ENCODE data around the gene SEC16A. TPM values are rescaled to one million over a fixed set of nuclear protein-coding genes. Genes with fewer than 3 reads are reported as not detected.

The SEC16A gene
- total RNA-seq, 2 donors from 2014 or later: 35.3 to 75.8 TPM

GRCh38 chr9:136422876-136423275, 60.0 kb downstream of the SEC16A start:
- Histone ChIP-seq H3K9me3 (no peaks in the 10 kb centered on the region), H3K4me1 (no peaks in the 10 kb centered on the region), H3K36me3 (replicated peaks in 1 of 2; ENCODE audit: insufficient read depth in 1 of 2, low read depth in 2 of 2) (peaks cover 14 to 35% of the 10 kb centered on the region in 2 donors), H3K27ac (no peak overlapping the region), H3K27me3 (no peaks in the 10 kb centered on the region), H3K4me3 (no peak overlapping the region)
- no peak for ATAC-seq
- 94 to 96% methylated on average over 19 to 23 of the region's 26 CpGs for WGBS, 2 donors
- TF ChIP-seq POLR2A (IDR thresholded peaks at IDR 0.05) (no peak), CTCF (IDR thresholded peaks at IDR 0.05) (no peak)
- no peak for DNase-seq
- intact Hi-C loops (cut with DNase I): no loop called here

- TF ChIP-seq CTCF (IDR thresholded peaks at IDR 0.05) (no peak), POLR2A (IDR thresholded peaks at IDR 0.05) (no peak)
- no peak overlapping the region for H3K27ac ChIP-seq
- no peak for DNase-seq
- no peak for ATAC-seq
- no peak overlapping the region for H3K4me3 ChIP-seq
- intact Hi-C loops (cut with DNase I): no loop called here
- peaks cover 19 to 42% of the 10 kb centered on the region in 2 donors for H3K36me3 ChIP-seq (replicated peaks in 1 of 2; ENCODE audit: insufficient read depth in 1 of 2, low read depth in 2 of 2)
- no peaks in the 10 kb centered on the region for H3K4me1 ChIP-seq
- H3K27me3 ChIP-seq: no peaks in the 10 kb centered on the region
- 87 to 100% methylated on average over 1 to 21 of the region's 21 CpGs for WGBS, 2 donors
- H3K9me3 ChIP-seq: no peaks in the 10 kb centered on the region
Observed at GRCh38 chr9:136421791-136422190, 61.0 kb downstream of the SEC16A start.

GRCh38 chr9:136419092-136419420, 63.8 kb downstream of the SEC16A start:
- Histone ChIP-seq H3K4me1 (no peaks in the 10 kb centered on the region), H3K4me3 (no peak overlapping the region), H3K27me3 (no peaks in the 10 kb centered on the region), H3K36me3 (replicated peaks in 1 of 2; ENCODE audit: insufficient read depth in 1 of 2, low read depth in 2 of 2) (peaks cover 19 to 54% of the 10 kb centered on the region in 2 donors), H3K9me3 (no peaks in the 10 kb centered on the region), H3K27ac (no peak overlapping the region)
- no peak for TF ChIP-seq CTCF (IDR thresholded peaks at IDR 0.05)
- no peak for TF ChIP-seq POLR2A (IDR thresholded peaks at IDR 0.05)
- WGBS, 2 donors: 90 to 94% methylated on average over 10 to 12 of the region's 12 CpGs
- DNase-seq (no peak), ATAC-seq (no peak)
- intact Hi-C loops (cut with DNase I): no loop called here

GRCh38 chr9:136418182-136419091, 64.4 kb downstream of the SEC16A start:
- no peaks in the 10 kb centered on the region for H3K4me1 ChIP-seq
- no peaks in the 10 kb centered on the region for H3K9me3 ChIP-seq
- no peak for TF ChIP-seq POLR2A (IDR thresholded peaks at IDR 0.05)
- TF ChIP-seq CTCF (IDR thresholded peaks at IDR 0.05): no peak
- intact Hi-C loops (cut with DNase I): no loop called here
- DNase-seq (no peak), ATAC-seq (no peak)
- H3K27ac ChIP-seq: no peak overlapping the region
- 89 to 92% methylated on average over 33 to 47 of the region's 48 CpGs for WGBS, 2 donors
- H3K27me3 ChIP-seq: no peaks in the 10 kb centered on the region
- peaks cover 19 to 59% of the 10 kb centered on the region in 2 donors for H3K36me3 ChIP-seq (replicated peaks in 1 of 2; ENCODE audit: insufficient read depth in 1 of 2, low read depth in 2 of 2)
- H3K4me3 ChIP-seq: no peak overlapping the region

- Histone ChIP-seq H3K27ac (no peak overlapping the region), H3K4me1 (peaks cover 2% of the 10 kb centered on the region), H3K36me3 (replicated peaks in 1 of 2; ENCODE audit: insufficient read depth in 1 of 2, low read depth in 2 of 2) (peaks cover 19 to 49% of the 10 kb centered on the region in 2 donors), H3K27me3 (no peaks in the 10 kb centered on the region), H3K4me3 (no peak overlapping the region), H3K9me3 (no peaks in the 10 kb centered on the region)
- 92 to 95% methylated on average over 12 to 19 of the region's 19 CpGs for WGBS, 2 donors
- ATAC-seq: no peak
- intact Hi-C loops (cut with DNase I): no loop called here
- no peak for DNase-seq
- TF ChIP-seq CTCF (IDR thresholded peaks at IDR 0.05) (no peak), POLR2A (IDR thresholded peaks at IDR 0.05) (no peak)
Observed at GRCh38 chr9:136416914-136417313, 65.9 kb downstream of the SEC16A start.

Data from body of pancreas (tissue), 4 donors.